GM12892 (cell line): Measurements from ENCODE around the gene TFF1.

Source experiments
- POLR2A ChIP-seq: IDR thresholded peaks from 2 replicates; pipeline ENCODE4 v1.6.1; 2011; ENCODE audit warnings: low read depth, low read length, control low read depth
- POLR2AphosphoS5 ChIP-seq: IDR thresholded peaks from 2 replicates; pipeline ENCODE4 v1.6.1; 2011; ENCODE audit warnings: low read depth, low read length, control low read depth

DNA sequence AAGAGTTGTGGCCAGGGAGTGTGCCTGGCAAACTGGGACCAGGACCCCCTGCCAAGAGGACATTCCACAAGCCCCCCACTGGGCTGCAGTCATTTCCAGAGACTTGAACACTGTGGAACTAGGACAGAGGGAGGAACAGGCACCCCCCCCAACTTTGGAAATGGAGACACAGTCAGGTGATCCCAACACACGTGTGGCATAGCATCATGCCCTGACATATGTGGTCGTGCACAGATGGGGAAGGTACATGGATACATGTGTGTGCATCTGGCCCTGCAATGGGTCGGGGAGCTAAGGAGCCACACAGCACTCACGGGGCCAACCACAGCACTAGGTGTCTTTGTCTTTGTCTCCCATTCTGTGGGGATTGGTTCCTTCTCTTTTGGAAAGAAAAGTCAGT, 44.5 kb downstream of the TFF1 start:
- TF ChIP-seq POLR2AphosphoS5: no peak
- TF ChIP-seq POLR2A: no peak
